Tibial nerve (tissue), 3 donors: ENCODE measurements around the gene TTC32.

Experiments
- POLR2A ChIP-seq, 2 donors: fragments of 450-650 bp; IDR thresholded peaks; one replicate each; pipeline ENCODE4 v1.6.1; 2017; ENCODE audit warnings: antibody characterized with exemption in 2 of 2, mild to moderate bottlenecking in 2 of 2, moderate library complexity in 2 of 2
- TF ChIP-seq, protein P1 (sequence below), 5 experiments: fragments of 200-600 bp in 3 of 5; fragments of 450-650 bp in 2 of 5; sonication (generic) in 3 of 5; IDR thresholded peaks; one replicate each; pipeline ENCODE4 v1.5.1; 2016 to 2019; ENCODE audit warnings: antibody characterized with exemption in 5 of 5, mild to moderate bottlenecking in 3 of 5, moderate library complexity in 2 of 5

DNA sequence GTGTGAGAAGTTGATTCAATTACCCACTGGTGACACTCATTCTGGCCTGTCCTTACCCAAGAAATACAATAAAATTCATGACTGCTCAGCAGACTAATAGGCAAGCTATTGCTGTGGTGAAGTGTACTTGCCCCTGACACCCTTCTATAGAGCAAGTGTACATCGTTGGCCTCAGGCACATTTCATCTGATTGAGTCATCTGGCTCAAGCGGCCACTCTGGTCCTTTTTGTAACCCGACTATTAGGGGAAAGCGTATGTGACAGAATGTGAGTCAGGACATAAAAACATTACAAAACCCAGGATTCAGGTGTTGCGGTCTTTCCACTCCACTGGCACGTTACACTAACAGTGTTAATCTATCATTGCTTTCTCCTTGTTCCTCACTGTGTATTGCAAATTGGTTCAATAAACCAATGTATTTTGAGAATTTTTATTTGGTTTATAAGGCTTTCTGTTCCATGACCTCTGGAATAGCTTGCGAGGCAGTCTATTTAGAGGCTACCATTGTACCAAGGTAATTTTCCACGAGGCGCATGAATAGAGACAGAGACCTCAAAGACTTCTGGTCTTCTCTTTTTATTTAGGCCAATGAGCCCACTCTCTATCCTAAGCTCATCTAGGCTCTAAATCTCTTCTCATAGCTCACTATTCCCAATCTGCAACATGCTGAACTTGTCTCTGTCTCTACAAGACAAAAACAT is 10.2 kb upstream of the TTC32 start:
- TF ChIP-seq, protein P1, sequence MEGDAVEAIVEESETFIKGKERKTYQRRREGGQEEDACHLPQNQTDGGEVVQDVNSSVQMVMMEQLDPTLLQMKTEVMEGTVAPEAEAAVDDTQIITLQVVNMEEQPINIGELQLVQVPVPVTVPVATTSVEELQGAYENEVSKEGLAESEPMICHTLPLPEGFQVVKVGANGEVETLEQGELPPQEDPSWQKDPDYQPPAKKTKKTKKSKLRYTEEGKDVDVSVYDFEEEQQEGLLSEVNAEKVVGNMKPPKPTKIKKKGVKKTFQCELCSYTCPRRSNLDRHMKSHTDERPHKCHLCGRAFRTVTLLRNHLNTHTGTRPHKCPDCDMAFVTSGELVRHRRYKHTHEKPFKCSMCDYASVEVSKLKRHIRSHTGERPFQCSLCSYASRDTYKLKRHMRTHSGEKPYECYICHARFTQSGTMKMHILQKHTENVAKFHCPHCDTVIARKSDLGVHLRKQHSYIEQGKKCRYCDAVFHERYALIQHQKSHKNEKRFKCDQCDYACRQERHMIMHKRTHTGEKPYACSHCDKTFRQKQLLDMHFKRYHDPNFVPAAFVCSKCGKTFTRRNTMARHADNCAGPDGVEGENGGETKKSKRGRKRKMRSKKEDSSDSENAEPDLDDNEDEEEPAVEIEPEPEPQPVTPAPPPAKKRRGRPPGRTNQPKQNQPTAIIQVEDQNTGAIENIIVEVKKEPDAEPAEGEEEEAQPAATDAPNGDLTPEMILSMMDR (IDR thresholded peaks at IDR 0.05): no peak
- no peak for TF ChIP-seq POLR2A (IDR thresholded peaks at IDR 0.05)
